NCI-H82 (cell line): ENCODE results near the gene ARSB.
"Not testable (repeated sequence)": the region's sequence is repeated elsewhere in the genome, so short reads cannot be mapped to it uniquely, and the experiment has no call there.

Experiments used
- DNase-seq: peaks from one replicate; lab custom pipeline; 2025; lab: John Stamatoyannopoulos, UW

Gene ARSB

GRCh38 chr5:78779262-78779661 is 205.8 kb downstream of the ARSB start:
- no peak for DNase-seq

- no peak for DNase-seq
Observed at GRCh38 chr5:78778538-78778937, 206.6 kb downstream of the ARSB start.

GRCh38 chr5:78777901-78778300 is 207.2 kb downstream of the ARSB start:
- no peak for DNase-seq

GRCh38 chr5:78776637-78777036 is 208.5 kb downstream of the ARSB start:
- DNase-seq = no peak

- no peak for DNase-seq
Observed at GRCh38 chr5:78773655-78774054, 211.5 kb downstream of the ARSB start.

- no peak for DNase-seq
Observed at GRCh38 chr5:78771260-78772205, 213.6 kb downstream of the ARSB start.

- DNase-seq = no peak
Observed at GRCh38 chr5:78768781-78769380, 216.2 kb downstream of the ARSB start.

- DNase-seq = no peak
Observed at GRCh38 chr5:78766412-78766762, 218.7 kb downstream of the ARSB start.

- no peak for DNase-seq
Observed at GRCh38 chr5:78765756-78766411, 219.2 kb downstream of the ARSB start.

GRCh38 chr5:78765116-78765515 is 220.0 kb downstream of the ARSB start:
- DNase-seq = no peak

GRCh38 chr5:78763659-78764189 is 221.4 kb downstream of the ARSB start:
- no peak for DNase-seq

- DNase-seq = not testable (repeated sequence)
Observed at GRCh38 chr5:78762743-78763142, 222.4 kb downstream of the ARSB start.

GRCh38 chr5:78761840-78762239 is 223.3 kb downstream of the ARSB start:
- DNase-seq = no peak

- no peak for DNase-seq
Observed at GRCh38 chr5:78760770-78761169, 224.3 kb downstream of the ARSB start.

GRCh38 chr5:78760366-78760765 is 224.7 kb downstream of the ARSB start:
- DNase-seq = no peak

- DNase-seq = no peak
Observed at GRCh38 chr5:78758169-78758839, 226.8 kb downstream of the ARSB start.

GRCh38 chr5:78757269-78758053 is 227.6 kb downstream of the ARSB start:
- DNase-seq = peak; percentile 32

- no peak for DNase-seq
Observed at GRCh38 chr5:78756858-78757257, 228.3 kb downstream of the ARSB start.

GRCh38 chr5:78755822-78756429 is 229.2 kb downstream of the ARSB start:
- peak; percentile 37 for DNase-seq

- DNase-seq = no peak
Observed at GRCh38 chr5:78754655-78755054, 230.5 kb downstream of the ARSB start.

GRCh38 chr5:78753093-78753531 is 232.0 kb downstream of the ARSB start:
- DNase-seq = no peak
